Smooth muscle cell of the brain vasculature (primary cell): ENCODE data around the gene AP4M1.

Experiments used
- DNase-seq: peaks from one replicate; pipeline ENCODE4 v3.0.0-alpha.2; 2012; ENCODE audit warnings: low read depth, low spot score

The AP4M1 gene, protein sequence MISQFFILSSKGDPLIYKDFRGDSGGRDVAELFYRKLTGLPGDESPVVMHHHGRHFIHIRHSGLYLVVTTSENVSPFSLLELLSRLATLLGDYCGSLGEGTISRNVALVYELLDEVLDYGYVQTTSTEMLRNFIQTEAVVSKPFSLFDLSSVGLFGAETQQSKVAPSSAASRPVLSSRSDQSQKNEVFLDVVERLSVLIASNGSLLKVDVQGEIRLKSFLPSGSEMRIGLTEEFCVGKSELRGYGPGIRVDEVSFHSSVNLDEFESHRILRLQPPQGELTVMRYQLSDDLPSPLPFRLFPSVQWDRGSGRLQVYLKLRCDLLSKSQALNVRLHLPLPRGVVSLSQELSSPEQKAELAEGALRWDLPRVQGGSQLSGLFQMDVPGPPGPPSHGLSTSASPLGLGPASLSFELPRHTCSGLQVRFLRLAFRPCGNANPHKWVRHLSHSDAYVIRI

DNA sequence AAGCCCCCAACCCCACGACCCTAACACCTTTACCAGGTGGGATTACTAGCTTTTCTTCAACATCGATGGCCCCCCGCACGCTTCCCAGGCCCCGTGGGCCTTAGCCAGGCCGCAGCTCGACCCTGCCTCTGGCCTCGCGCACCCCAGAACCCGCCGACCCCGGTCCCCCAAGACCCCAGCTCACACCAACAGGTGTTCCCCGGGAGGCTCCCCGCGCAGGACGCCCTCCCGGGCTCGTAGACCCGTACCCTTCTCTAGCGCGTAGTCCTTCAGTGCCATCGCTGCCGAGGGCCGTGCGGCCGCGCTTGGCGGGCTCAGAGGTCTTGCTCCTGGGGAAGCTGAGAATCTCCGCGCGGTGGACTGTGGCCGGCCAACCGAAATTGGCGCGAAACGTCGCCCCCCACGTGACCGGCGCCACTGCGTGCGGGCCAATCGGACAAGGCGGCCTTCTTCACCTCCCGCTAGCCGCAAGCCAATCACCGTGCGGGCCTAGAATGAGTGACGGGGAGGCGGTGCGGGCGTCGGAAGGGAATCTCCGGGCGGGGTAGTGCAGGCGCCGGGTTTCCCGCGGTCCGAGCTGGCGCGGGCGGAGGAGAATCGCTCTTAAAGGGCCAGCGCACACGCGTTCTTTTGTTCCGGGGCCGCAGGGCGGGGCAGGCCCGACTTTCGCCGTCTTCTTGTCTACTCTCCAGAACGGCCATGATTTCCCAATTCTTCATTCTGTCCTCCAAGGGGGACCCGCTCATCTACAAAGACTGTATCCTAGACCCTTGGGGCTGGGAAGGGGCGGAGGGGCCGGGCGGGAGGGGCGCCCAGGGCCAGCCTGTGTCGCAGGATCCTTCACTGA lies at the start of gene AP4M1, which contains the start of gene MCM7:
TSS of gene AP4M1 (plus strand) at position 628 of the 847 bp plus-strand sequence. CDS start at position 700, 72 bp downstream.
TSS of gene MCM7 (minus strand) at position 382 of the 847 bp plus-strand sequence. CDS start at position 279, 103 bp downstream.
- peak; percentile 98 for DNase-seq

DNA sequence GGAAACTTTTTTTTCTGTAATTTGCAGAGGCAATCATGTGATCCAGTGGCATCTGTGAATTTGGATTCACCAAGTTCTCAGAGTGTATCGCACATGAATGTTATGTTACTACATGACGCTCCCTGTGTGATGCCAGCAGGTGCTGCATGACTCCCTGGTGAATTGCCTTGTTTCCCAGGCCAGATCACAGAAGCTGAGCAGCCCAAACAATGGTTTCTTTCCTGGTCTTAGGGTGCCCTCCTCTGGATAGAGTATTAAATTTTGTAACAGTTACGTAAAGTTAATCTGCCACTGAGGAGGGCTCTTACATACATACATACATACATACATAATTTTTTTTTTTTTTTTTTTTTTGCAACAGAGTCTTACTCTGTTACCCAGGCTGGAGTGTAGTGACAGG lies 48.2 kb upstream of the AP4M1 start:
- peak; percentile 32 for DNase-seq

DNA sequence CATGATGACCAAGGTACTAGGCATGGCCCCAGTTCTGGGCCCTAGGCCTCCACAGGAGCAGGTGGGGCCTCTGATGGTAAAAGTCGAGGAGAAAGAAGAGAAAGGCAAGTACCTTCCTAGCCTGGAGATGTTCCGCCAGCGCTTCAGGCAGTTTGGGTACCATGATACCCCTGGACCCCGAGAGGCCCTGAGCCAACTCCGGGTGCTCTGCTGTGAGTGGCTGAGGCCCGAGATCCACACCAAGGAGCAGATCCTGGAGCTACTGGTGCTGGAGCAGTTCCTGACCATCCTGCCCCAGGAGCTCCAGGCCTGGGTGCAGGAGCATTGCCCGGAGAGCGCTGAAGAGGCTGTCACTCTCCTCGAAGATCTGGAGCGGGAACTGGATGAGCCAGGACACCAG lies 44.4 kb upstream of the AP4M1 start:
- DNase-seq, result no peak

DNA sequence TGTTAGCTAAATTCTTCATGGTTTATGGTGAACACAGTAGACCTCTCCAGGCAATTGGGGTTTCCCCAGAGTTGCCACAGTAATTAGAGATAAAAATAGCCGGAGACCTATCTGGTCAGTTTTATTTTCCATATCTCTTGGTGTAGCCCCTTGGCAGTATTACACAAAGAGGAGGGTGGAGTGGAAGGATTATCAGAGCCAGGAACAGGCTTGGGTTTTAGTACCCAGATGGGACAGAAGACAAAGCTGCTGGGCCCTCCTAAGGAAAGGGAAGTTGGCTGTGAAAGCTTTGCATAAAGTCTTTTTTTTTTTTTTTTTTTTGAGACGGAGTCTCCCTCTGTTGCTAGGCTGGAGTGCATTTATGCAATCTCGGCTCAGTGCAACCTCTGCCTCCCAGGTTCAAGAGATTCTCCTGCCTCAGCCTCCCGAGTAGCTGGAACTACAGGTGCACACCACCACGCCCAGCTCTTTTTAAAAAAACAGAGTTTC lies 42.1 kb upstream of the AP4M1 start:
- DNase-seq, result no peak

GRCh38 chr7:100061518-100062193 lies 39.8 kb upstream of the AP4M1 start:
- no peak for DNase-seq

DNA sequence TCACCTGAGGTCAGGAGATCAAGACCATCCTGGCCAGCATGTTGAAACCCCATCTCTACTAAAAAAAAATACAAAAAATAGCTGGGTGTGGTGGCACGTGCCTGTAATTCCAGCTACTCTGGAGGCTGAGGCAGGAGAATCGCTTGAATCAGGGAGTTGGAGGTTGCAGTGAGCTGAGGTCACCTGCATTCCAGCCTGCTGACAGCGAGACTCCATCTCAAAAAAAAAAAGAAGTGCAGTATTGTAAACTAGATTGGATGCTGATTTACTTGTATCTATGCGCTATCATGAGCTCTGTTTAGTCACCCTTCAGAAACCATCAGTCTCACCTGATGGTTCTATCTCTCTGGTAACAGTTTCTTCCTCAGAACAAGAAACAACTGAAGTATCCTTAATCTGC lies 38.1 kb upstream of the AP4M1 start:
- DNase-seq, result no peak

GRCh38 chr7:100064162-100064561 lies 37.3 kb upstream of the AP4M1 start:
- DNase-seq, result no peak

GRCh38 chr7:100065452-100066186 lies 35.8 kb upstream of the AP4M1 start:
- no peak for DNase-seq

GRCh38 chr7:100066953-100067352 lies 34.5 kb upstream of the AP4M1 start:
- DNase-seq, result no peak

DNA sequence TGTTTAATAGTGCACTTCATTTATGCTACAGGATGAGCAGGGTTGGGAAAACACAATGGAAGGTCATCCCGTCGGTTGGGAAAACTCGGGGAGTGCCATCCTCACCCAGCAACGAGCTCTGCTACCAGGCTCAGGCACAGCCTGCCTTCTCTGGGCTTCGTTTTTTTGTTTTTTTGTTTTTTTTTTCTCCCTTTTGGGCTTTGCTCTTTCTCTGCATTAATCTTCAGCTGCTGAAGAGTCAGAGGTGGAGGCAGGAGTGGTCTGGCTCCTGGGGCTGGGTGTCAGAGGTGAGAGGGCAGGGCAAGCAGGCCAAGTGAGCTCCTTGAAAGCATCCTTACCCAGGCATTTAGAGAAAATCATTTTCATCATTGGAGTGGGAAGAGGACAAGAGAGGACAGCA lies 31.5 kb upstream of the AP4M1 start:
- no peak for DNase-seq

- no peak for DNase-seq
These were observed 30.3 kb upstream of the AP4M1 start for GRCh38 chr7:100071018-100071723.

DNA sequence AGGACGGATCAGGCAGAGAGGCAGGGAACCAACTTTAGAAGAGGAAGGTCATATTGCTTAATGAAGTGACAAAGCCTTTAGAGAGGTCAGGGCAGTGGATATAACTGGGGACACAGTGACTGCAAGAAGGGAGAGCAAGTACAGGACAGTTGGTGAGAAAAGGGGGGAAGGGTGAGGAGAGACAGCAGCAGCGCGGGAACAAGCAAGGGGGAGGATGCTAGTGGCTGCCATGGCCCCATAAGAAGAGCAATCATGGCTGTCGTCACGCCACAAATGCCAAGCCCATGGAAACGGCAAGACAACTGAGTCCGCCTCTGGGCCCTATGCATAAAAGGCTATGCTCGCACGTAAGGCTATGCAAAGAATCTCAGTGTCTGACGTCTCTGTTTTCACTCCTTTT lies 29.0 kb upstream of the AP4M1 start:
- DNase-seq, result no peak

DNA sequence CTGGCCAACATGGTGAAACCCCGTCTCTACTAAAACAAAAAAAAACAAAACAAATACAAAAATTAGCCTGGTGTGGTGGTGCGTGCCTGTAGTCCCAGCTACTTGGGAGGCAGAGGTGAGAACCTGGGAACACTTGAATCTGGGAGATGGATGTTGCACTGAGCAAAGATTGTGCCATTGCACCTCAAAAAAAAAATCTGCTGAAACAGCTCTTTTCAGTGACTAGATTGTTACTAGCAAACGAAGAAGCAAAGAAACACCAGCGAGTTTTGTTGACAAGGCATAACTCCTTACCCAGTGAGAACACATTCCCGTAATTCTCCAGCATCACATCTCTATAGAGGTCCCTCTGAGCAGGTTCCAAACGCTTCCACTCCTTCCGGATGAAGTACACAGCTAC lies 26.6 kb upstream of the AP4M1 start:
- no peak for DNase-seq

DNA sequence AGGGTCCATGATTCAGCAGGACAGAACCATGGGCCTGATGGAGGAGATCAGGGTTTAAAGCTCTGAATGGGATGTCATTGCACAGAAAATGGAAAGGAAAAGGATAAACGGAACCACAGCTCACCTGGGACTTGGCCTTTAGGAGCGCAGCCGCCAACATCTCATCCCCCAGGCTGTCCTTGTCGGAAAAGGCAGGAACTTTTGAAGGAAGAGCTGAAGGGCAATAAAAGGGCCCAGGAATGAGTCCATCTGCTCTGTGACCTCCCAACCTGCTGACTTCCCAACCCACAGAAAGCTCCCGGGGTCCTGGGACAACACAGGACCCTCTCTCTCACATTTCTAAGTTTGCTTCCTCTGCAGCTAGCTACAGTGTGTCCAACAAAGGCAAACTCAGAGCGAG lies 26.0 kb upstream of the AP4M1 start:
- no peak for DNase-seq

- no peak for DNase-seq
These were observed 24.2 kb upstream of the AP4M1 start for GRCh38 chr7:100077205-100077604.

DNA sequence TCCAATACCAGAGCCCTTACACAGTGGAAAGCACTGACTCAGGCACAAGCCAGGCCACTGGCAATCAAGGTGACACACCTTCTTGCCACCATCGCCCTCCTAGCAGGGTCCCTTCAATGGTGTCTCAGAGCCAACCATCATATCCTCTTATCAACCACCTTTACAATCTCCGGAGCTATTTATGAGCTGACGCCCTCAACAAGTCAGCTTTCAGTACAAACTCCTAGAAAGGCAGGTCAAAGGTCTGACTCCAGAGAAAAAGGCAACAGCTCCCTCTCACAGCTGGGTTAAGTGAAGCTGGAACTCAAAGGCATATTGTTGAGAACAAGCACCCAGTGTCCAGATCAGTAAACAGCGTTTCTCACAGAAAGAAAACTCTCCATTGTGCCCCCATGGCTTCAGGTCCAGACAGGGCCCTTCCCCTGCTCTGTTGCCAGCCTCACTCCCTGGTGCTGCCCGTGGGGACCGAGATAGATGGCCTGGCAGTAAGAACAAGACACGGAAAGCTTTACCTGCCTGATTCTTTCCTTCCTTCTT lies 22.4 kb upstream of the AP4M1 start:
- no peak for DNase-seq

- no peak for DNase-seq
These were observed 20.4 kb upstream of the AP4M1 start for GRCh38 chr7:100080907-100081534.

- DNase-seq, result peak; percentile 96
These were observed 19.8 kb upstream of the AP4M1 start, which contains the start of gene ZNF3 for GRCh38 chr7:100081535-100082102. Gene ZNF3 (minus strand): TSS chr7:100081723. CDS start chr7:100077357, 4,366 bp downstream.

GRCh38 chr7:100082978-100083377 lies 18.5 kb upstream of the AP4M1 start:
- DNase-seq, result no peak
